HPDE6-E6E7 (cell line): Measurements from ENCODE around the gene PLD6.
"Not testable (repeated sequence)": the region's sequence is repeated elsewhere in the genome, so short reads cannot be mapped to it uniquely, and the experiment has no call there.

ENCODE experiments used
- DNase-seq: peaks from one replicate; pipeline ENCODE4 v3.0.0; 2011; ENCODE audit warnings: missing footprints; ENCODE audit errors: extremely low spot score

PLD6 gene

GRCh38 chr17:17200831-17201230 lies 5.3 kb downstream of the PLD6 start:
- no peak for DNase-seq

- DNase-seq: no peak
Measured at GRCh38 chr17:17200311-17200710, 5.8 kb downstream of the PLD6 start.

- DNase-seq: no peak
Measured at GRCh38 chr17:17198281-17198680, 7.9 kb downstream of the PLD6 start.

- DNase-seq: no peak
Measured at GRCh38 chr17:17196776-17197175, 9.4 kb downstream of the PLD6 start.

GRCh38 chr17:17195466-17195865 lies 10.7 kb downstream of the PLD6 start:
- DNase-seq: not testable (repeated sequence)

- no peak for DNase-seq
Measured at GRCh38 chr17:17191961-17192381, 14.2 kb downstream of the PLD6 start.

GRCh38 chr17:17191346-17191792 lies 14.8 kb downstream of the PLD6 start:
- no peak for DNase-seq

- no peak for DNase-seq
Measured at GRCh38 chr17:17190188-17190587, 15.9 kb downstream of the PLD6 start.

- DNase-seq: no peak
Measured at GRCh38 chr17:17189559-17189958, 16.6 kb downstream of the PLD6 start.

GRCh38 chr17:17188586-17188985 lies 17.5 kb downstream of the PLD6 start:
- DNase-seq: no peak

GRCh38 chr17:17186551-17187505 lies 19.3 kb downstream of the PLD6 start:
- DNase-seq: no peak

- peak; percentile 79 for DNase-seq
Measured at GRCh38 chr17:17186051-17186450, 20.1 kb downstream of the PLD6 start.

- not testable (repeated sequence) for DNase-seq
Measured at GRCh38 chr17:17184985-17185757, 21.0 kb downstream of the PLD6 start.

GRCh38 chr17:17183744-17184143 lies 22.4 kb downstream of the PLD6 start:
- no peak for DNase-seq

- no peak for DNase-seq
Measured at GRCh38 chr17:17182598-17183136, 23.5 kb downstream of the PLD6 start.

- no peak for DNase-seq
Measured at GRCh38 chr17:17181666-17182597, 24.2 kb downstream of the PLD6 start.

- DNase-seq: no peak
Measured at GRCh38 chr17:17180741-17181525, 25.2 kb downstream of the PLD6 start.

- no peak for DNase-seq
Measured at GRCh38 chr17:17180141-17180603, 26.0 kb downstream of the PLD6 start.

GRCh38 chr17:17179371-17179827 lies 26.7 kb downstream of the PLD6 start:
- DNase-seq: no peak

GRCh38 chr17:17177176-17177575 lies 29.0 kb downstream of the PLD6 start:
- no peak for DNase-seq
